ENCODE data around the gene BRD1.

DNA sequence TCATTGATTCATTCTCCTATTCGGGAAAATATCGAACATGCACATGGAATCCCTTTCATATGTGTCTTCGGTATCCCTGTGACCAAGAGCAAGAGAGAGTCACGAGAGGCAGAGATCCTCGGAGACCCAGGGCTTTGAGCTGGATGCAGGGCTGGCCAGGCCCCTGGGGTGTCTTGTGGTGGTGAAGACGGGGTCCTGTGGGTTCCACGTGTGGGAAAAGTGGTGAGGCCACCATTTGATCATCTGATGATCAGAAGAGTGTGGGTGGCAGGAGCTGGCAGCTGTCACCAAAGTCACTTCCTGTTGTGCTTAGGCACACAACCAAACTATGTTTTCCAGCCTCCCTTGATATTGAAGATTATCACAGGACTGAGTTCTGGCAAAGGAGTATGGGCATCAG is 94.0 kb downstream of the BRD1 start:
- TF ChIP-seq TAF1 (IDR thresholded peaks at IDR 0.05; ENCODE audit: low read depth, low read length), result no peak
- TF ChIP-seq POLR2AphosphoS5 (IDR thresholded peaks at IDR 0.05; ENCODE audit: low read depth, low read length), result no peak
- no peak for TF ChIP-seq POU2F2 (IDR thresholded peaks at IDR 0.05; ENCODE audit: low read depth, low read length)
- TF ChIP-seq SPI1 (IDR thresholded peaks at IDR 0.05; ENCODE audit: low read depth, low read length), result no peak
- no peak for TF ChIP-seq POLR2A (IDR thresholded peaks at IDR 0.05; ENCODE audit: low read depth, low read length)
- TF ChIP-seq PAX5 (IDR thresholded peaks at IDR 0.05; ENCODE audit: insufficient read depth, low read length, severe bottlenecking), result no peak
